Erythroblast (primary cell): Measurements from ENCODE around the gene LRSAM1.

ENCODE experiments used
- GATA1 ChIP-seq: IDR thresholded peaks from 2 replicates; pipeline ENCODE4 v1.6.1; 2011; ENCODE audit warnings: low read depth, mild to moderate bottlenecking, control low read depth, low read length, moderate library complexity
- POLR2A ChIP-seq: IDR thresholded peaks from 2 replicates; pipeline ENCODE4 v1.6.1; 2011; ENCODE audit warnings: mild to moderate bottlenecking, low read length

- no peak for TF ChIP-seq GATA1
- TF ChIP-seq POLR2A, result no peak
Measured at GRCh38 chr9:127421057-127421456, 30.3 kb upstream of the LRSAM1 start.
